ENCODE results near the gene TRMO.

- no peak for TF ChIP-seq SAFB2 (CRISPR knock-in tag; IDR thresholded peaks at IDR 0.05; ENCODE audit: borderline replicate concordance, low read depth)
- no peak for TF ChIP-seq MAZ (IDR thresholded peaks at IDR 0.05; ENCODE audit: borderline replicate concordance, low read depth, low read length)
- no peak for TF ChIP-seq MAZ (CRISPR knock-in tag; IDR thresholded peaks at IDR 0.05; ENCODE audit: low read depth)
- TF ChIP-seq ARNTL (CRISPR knock-in tag; IDR thresholded peaks at IDR 0.05) = no peak
- TF ChIP-seq NPAS2 (CRISPR knock-in tag; IDR thresholded peaks at IDR 0.05; ENCODE audit: borderline replicate concordance) = no peak
- TF ChIP-seq HDAC2 (CRISPR knock-in tag; IDR thresholded peaks at IDR 0.05) = no peak
These were observed 10.3 kb downstream of the TRMO start for GRCh38 chr9:97911970-97912369.
